Sigmoid colon (tissue), 4 donors: ENCODE measurements around the gene GARIN6.

ENCODE experiments used
- POLR2A ChIP-seq, 2 donors: fragments of 450-650 bp; IDR thresholded peaks; one replicate each; pipeline ENCODE4 v1.6.1; 2016; ENCODE audit warnings: antibody characterized with exemption in 2 of 2, mild to moderate bottlenecking in 2 of 2, moderate library complexity in 2 of 2
- POLR2AphosphoS5 ChIP-seq, 4 donors: sonication (generic); formaldehyde crosslinking; IDR thresholded peaks; one replicate each; pipeline ENCODE4 v1.6.1; 2017; ENCODE audit warnings: antibody characterized with exemption in 4 of 4
- TF ChIP-seq, protein P1 (sequence below), 4 experiments: fragments of 450-650 bp in 3 of 4; fragments of 200-600 bp in 1 of 4; IDR thresholded peaks; one replicate each; pipeline ENCODE4 v1.5.1; 2016 to 2019; ENCODE audit warnings: antibody characterized with exemption in 4 of 4, mild to moderate bottlenecking in 3 of 4, moderate library complexity in 2 of 4

DNA sequence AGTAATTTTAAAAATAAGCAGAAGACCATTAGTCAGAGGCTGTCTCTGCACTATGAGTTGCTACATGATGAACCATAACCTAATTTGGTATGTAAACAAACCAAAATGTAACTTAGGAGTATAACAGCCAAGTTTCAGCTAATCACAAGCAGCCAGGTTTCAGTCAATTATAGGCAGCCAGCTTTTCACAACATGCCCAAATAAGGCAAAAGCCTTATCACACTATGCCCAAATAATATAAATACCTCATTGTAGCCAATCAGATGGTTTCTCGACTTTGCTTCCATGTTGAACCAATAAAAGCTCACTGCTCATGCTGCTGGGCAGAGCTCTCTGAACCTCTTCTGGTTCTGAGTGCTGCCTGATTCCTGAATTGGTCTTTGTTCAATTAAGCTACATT lies 38.6 kb downstream of the GARIN6 start:
- TF ChIP-seq, protein P1, sequence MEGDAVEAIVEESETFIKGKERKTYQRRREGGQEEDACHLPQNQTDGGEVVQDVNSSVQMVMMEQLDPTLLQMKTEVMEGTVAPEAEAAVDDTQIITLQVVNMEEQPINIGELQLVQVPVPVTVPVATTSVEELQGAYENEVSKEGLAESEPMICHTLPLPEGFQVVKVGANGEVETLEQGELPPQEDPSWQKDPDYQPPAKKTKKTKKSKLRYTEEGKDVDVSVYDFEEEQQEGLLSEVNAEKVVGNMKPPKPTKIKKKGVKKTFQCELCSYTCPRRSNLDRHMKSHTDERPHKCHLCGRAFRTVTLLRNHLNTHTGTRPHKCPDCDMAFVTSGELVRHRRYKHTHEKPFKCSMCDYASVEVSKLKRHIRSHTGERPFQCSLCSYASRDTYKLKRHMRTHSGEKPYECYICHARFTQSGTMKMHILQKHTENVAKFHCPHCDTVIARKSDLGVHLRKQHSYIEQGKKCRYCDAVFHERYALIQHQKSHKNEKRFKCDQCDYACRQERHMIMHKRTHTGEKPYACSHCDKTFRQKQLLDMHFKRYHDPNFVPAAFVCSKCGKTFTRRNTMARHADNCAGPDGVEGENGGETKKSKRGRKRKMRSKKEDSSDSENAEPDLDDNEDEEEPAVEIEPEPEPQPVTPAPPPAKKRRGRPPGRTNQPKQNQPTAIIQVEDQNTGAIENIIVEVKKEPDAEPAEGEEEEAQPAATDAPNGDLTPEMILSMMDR (IDR thresholded peaks at IDR 0.05): no peak
- TF ChIP-seq POLR2AphosphoS5 (IDR thresholded peaks at IDR 0.05) (no peak), POLR2A (IDR thresholded peaks at IDR 0.05) (no peak)
